Colonic mucosa (tissue), 4 donors: ENCODE measurements around the gene RHOT1. TPM values are rescaled to one million over a fixed set of nuclear protein-coding genes. Genes with fewer than 3 reads are reported as not detected.
"Not testable (repeated sequence)": the region's sequence is repeated elsewhere in the genome, so short reads cannot be mapped to it uniquely, and the experiment has no call there.

Experiments used
- DNase-seq: peaks from one replicate; pipeline ENCODE4 v3.0.0-alpha.2; 2020
- H3K27ac ChIP-seq: fragments of 200-600 bp; one replicate; pipeline ENCODE4 v1.8.0; 2021
- H3K27me3 ChIP-seq: fragments of 200-600 bp; one replicate; pipeline ENCODE4 v1.8.0; 2021
- H3K36me3 ChIP-seq: fragments of 200-600 bp; one replicate; pipeline ENCODE4 v1.8.0; 2021
- H3K4me1 ChIP-seq: fragments of 200-600 bp; one replicate; pipeline ENCODE4 v1.8.0; 2021; ENCODE audit warnings: mild to moderate bottlenecking
- H3K4me3 ChIP-seq: fragments of 200-600 bp; one replicate; pipeline ENCODE4 v1.8.0; 2021
- H3K9ac ChIP-seq, 2 donors: one replicate each; pipeline ENCODE4 v1.7.0; 2013; ENCODE audit warnings: control low read depth in 2 of 2, low read depth in 2 of 2, low read length in 2 of 2
- H3K9me3 ChIP-seq: fragments of 200-600 bp; one replicate; pipeline ENCODE4 v1.8.0; 2021
- CTCF ChIP-seq: fragments of 200-600 bp; IDR thresholded peaks from one replicate; pipeline ENCODE4 v1.8.0; 2022; ENCODE audit warnings: antibody characterized with exemption, mild to moderate bottlenecking
- intact Hi-C: fragments of 100-400 bp; cut with DNase I; formaldehyde crosslinking; loops from one replicate; pipeline ENCODE4 v1.14.1; 2022
- total RNA-seq, 2 donors: library from RNA; stranded (reverse); fragmentation: NEBNext Ultra II Directional in 1 of 2; extraction: Animal tissue kit (Norgen Biotek cat#: 25700) in 1 of 2; gene quantifications; one replicate each; pipeline ENCODE4 v1.2.1, GENCODE V29; 2021
- donor health status: healthy.
- donor health status: DM: no; HTN: no; CAD: no.
- donor health status: DM: no; HTN: no; CAD: no.

Gene RHOT1
- total RNA-seq, 2 donors from 2014 or later: 18.1 to 27.4 TPM

- H3K36me3 ChIP-seq: no peaks in the 10 kb centered on the region
- peak; percentile 39 for DNase-seq
- H3K27ac ChIP-seq: no peak overlapping the region
- no peaks in the 10 kb centered on the region for H3K27me3 ChIP-seq
- no peak for TF ChIP-seq CTCF
- H3K4me3 ChIP-seq: no peak overlapping the region
- no peaks in the 10 kb centered on the region for H3K9me3 ChIP-seq
- intact Hi-C loops: no loop called here
- no peak overlapping the region for H3K9ac ChIP-seq
- H3K4me1 ChIP-seq: no peaks in the 10 kb centered on the region
Observed at GRCh38 chr17:32111141-32111771, 31.0 kb upstream of the RHOT1 start.

- no peak overlapping the region for H3K9ac ChIP-seq
- no peaks in the 10 kb centered on the region for H3K9me3 ChIP-seq
- no peak for DNase-seq
- H3K4me1 ChIP-seq: no peaks in the 10 kb centered on the region
- no peaks in the 10 kb centered on the region for H3K27me3 ChIP-seq
- no peak for TF ChIP-seq CTCF
- intact Hi-C loops: no loop called here
- no peak overlapping the region for H3K4me3 ChIP-seq
- no peak overlapping the region for H3K27ac ChIP-seq
- H3K36me3 ChIP-seq: no peaks in the 10 kb centered on the region
Observed at GRCh38 chr17:32112416-32112815, 29.9 kb upstream of the RHOT1 start.

- Histone ChIP-seq H3K36me3 (no peaks in the 10 kb centered on the region), H3K4me3 (no peak overlapping the region), H3K4me1 (no peaks in the 10 kb centered on the region), H3K9me3 (no peaks in the 10 kb centered on the region), H3K27ac (no peak overlapping the region), H3K9ac (no peak overlapping the region), H3K27me3 (no peaks in the 10 kb centered on the region)
- intact Hi-C loops: no loop called here
- TF ChIP-seq CTCF: no peak
- DNase-seq: no peak
Observed at GRCh38 chr17:32114536-32114935, 27.8 kb upstream of the RHOT1 start.

GRCh38 chr17:32115546-32115945 lies 26.8 kb upstream of the RHOT1 start:
- H3K4me1 ChIP-seq, DNase-seq, H3K4me3 ChIP-seq, H3K9ac ChIP-seq, H3K9me3 ChIP-seq, intact Hi-C loops, H3K27me3 ChIP-seq, H3K27ac ChIP-seq, H3K36me3 ChIP-seq: not testable (repeated sequence)

GRCh38 chr17:32116937-32117336 lies 25.4 kb upstream of the RHOT1 start:
- Histone ChIP-seq H3K27ac (no peak overlapping the region), H3K4me1 (no peaks in the 10 kb centered on the region), H3K9ac (no peak overlapping the region), H3K36me3 (no peaks in the 10 kb centered on the region), H3K9me3 (no peaks in the 10 kb centered on the region), H3K4me3 (no peak overlapping the region), H3K27me3 (no peaks in the 10 kb centered on the region)
- TF ChIP-seq CTCF: no peak
- intact Hi-C loops: no loop called here
- no peak for DNase-seq

GRCh38 chr17:32117399-32117798 lies 24.9 kb upstream of the RHOT1 start:
- no peak for DNase-seq
- Histone ChIP-seq H3K36me3 (no peaks in the 10 kb centered on the region), H3K27ac (no peak overlapping the region), H3K4me3 (no peak overlapping the region), H3K9ac (no peak overlapping the region), H3K27me3 (no peaks in the 10 kb centered on the region), H3K9me3 (no peaks in the 10 kb centered on the region), H3K4me1 (no peaks in the 10 kb centered on the region)
- TF ChIP-seq CTCF: no peak
- intact Hi-C loops: no loop called here

GRCh38 chr17:32118088-32118487 lies 24.2 kb upstream of the RHOT1 start:
- H3K9ac ChIP-seq, DNase-seq, intact Hi-C loops, H3K4me3 ChIP-seq, H3K4me1 ChIP-seq, H3K27me3 ChIP-seq, H3K9me3 ChIP-seq, H3K27ac ChIP-seq, H3K36me3 ChIP-seq: not testable (repeated sequence)
